Measurements from ENCODE around the gene KIF26A. TPM values are rescaled to one million over a fixed set of nuclear protein-coding genes. Genes with fewer than 3 reads are reported as not detected.

The KIF26A gene
- polyA plus RNA-seq, 6 donors from 2014 or later: not detected

DNA sequence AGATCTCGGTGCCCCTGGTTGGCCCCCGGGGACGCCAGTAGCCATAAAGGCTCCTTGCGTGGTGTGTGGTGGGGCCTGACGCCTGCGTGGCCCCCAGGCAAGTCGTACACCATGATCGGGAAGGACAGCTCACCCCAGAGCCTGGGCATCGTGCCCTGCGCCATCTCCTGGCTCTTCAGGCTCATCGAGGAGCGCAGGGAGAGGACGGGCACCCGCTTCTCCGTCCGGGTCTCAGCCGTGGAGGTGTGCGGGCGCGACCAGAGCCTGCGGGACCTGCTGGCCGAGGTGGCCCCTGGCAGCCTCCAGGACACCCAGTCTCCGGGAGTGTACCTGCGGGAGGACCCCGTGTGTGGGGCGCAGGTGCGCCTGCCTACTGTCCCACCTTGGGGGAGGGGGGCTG, 34.5 kb downstream of the KIF26A start:
- H3K36me3 Mint-ChIP-seq: no peaks in the 10 kb centered on the region
- DNase-seq (no peak), ATAC-seq (ENCODE audit: low read depth in 2 of 2) (no peak)
- H3K27ac Mint-ChIP-seq: no peak overlapping the region
- no peaks in the 10 kb centered on the region for H3K9me3 Mint-ChIP-seq
- no peaks in the 10 kb centered on the region for H3K27me3 Mint-ChIP-seq
- H3K4me3 Mint-ChIP-seq: no peak overlapping the region
- H3K4me1 Mint-ChIP-seq: no peaks in the 10 kb centered on the region

GRCh38 chr14:104174051-104174450, 35.7 kb downstream of the KIF26A start:
- no peak for DNase-seq
- Mint-ChIP-seq H3K36me3 (no peaks in the 10 kb centered on the region), H3K9me3 (no peaks in the 10 kb centered on the region), H3K27me3 (no peaks in the 10 kb centered on the region), H3K4me3 (no peak overlapping the region), H3K27ac (no peak overlapping the region), H3K4me1 (no peaks in the 10 kb centered on the region)
- ATAC-seq (ENCODE audit: low read depth in 2 of 2): no peak

DNA sequence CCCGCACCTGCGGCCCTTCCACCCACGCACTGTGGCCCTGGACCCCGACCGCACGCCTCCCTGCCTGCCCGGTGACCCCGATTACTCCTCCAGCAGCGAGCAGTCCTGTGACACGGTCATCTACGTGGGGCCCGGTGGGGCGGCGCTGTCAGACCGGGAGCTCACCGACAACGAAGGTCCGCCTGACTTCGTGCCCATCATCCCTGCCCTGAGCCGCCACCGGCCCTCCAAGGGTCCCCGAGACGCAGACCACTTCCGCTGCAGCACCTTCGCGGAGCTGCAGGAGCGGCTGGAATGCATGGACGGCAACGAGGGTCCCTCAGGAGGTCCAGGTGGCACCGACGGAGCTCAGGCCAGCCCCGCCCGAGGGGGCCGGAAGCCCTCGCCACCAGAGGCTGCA, 36.7 kb downstream of the KIF26A start:
- H3K36me3 Mint-ChIP-seq: no peaks in the 10 kb centered on the region
- no peaks in the 10 kb centered on the region for H3K4me1 Mint-ChIP-seq
- no peak for DNase-seq
- no peak overlapping the region for H3K27ac Mint-ChIP-seq
- H3K27me3 Mint-ChIP-seq: no peaks in the 10 kb centered on the region
- no peak overlapping the region for H3K4me3 Mint-ChIP-seq
- ATAC-seq (ENCODE audit: low read depth in 2 of 2): no peak
- no peaks in the 10 kb centered on the region for H3K9me3 Mint-ChIP-seq

DNA sequence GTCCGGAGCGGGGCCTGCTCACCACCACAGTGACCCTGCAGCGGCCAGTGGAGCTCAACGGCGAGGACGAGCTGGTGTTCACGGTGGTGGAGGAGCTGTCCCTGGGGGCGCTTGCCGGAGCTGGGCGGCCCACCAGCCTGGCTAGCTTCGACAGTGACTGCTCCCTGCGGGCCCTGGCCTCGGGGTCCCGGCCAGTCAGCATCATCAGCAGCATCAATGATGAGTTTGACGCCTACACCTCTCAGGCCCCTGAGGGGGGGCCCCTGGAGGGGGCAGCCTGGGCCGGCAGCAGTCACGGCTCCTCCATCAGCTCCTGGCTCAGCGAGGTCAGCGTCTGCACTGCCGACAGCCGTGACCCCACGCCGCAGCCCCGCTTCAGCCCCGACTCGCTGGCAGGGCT, 37.4 kb downstream of the KIF26A start:
- Mint-ChIP-seq H3K27ac (no peak overlapping the region), H3K27me3 (no peaks in the 10 kb centered on the region), H3K36me3 (no peaks in the 10 kb centered on the region), H3K4me1 (no peaks in the 10 kb centered on the region), H3K9me3 (no peaks in the 10 kb centered on the region), H3K4me3 (no peak overlapping the region)
- ATAC-seq (ENCODE audit: low read depth in 2 of 2) (no peak), DNase-seq (no peak)

DNA sequence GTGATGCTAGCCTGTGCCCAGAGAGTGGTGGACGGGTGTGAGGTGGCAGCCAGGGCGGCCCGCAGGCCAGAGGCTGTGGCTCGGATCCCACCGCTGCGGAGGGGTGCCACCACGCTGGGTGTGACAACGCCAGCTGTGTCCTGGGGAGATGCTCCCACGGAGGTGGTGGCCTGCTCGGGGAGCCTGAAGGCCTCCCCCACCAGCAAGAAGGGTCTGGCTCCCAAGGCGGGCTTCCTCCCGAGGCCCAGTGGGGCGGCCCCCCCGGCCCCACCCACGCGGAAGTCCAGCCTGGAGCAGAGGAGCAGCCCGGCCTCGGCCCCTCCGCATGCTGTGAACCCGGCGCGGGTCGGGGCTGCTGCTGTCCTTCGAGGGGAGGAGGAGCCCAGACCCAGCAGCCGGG, 38.2 kb downstream of the KIF26A start:
- no peaks in the 10 kb centered on the region for H3K9me3 Mint-ChIP-seq
- H3K27ac Mint-ChIP-seq: no peak overlapping the region
- H3K4me1 Mint-ChIP-seq: no peaks in the 10 kb centered on the region
- DNase-seq (no peak), ATAC-seq (ENCODE audit: low read depth in 2 of 2) (no peak)
- H3K27me3 Mint-ChIP-seq: no peaks in the 10 kb centered on the region
- H3K36me3 Mint-ChIP-seq: no peaks in the 10 kb centered on the region
- no peak overlapping the region for H3K4me3 Mint-ChIP-seq

GRCh38 chr14:104177411-104177810, 39.0 kb downstream of the KIF26A start:
- DNase-seq (no peak), ATAC-seq (ENCODE audit: low read depth in 2 of 2) (no peak)
- no peaks in the 10 kb centered on the region for H3K27me3 Mint-ChIP-seq
- no peak overlapping the region for H3K4me3 Mint-ChIP-seq
- H3K27ac Mint-ChIP-seq: no peak overlapping the region
- H3K9me3 Mint-ChIP-seq: no peaks in the 10 kb centered on the region
- H3K36me3 Mint-ChIP-seq: no peaks in the 10 kb centered on the region
- no peaks in the 10 kb centered on the region for H3K4me1 Mint-ChIP-seq

DNA sequence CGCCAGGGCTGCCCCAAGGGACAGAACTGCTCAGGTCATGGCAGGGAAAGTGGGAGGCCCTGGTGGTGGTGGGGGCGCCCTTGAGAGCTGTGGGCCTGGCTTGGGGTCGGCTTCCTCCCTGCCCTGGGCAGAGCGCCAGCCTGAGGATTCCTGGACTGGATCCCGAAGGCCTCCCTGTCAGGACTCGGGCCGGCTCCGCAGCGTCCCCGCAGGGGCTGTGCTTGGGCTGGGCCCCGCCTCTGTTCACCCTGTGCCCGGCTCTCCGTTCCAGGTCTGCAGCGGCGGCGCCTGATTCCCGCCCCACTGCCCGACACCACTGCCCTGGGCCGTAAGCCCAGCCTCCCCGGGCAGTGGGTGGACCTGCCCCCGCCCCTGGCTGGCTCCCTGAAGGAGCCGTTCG, 39.9 kb downstream of the KIF26A start:
- no peak overlapping the region for H3K4me3 Mint-ChIP-seq
- no peak for DNase-seq
- H3K27me3 Mint-ChIP-seq: no peaks in the 10 kb centered on the region
- no peak for ATAC-seq (ENCODE audit: low read depth in 2 of 2)
- no peaks in the 10 kb centered on the region for H3K4me1 Mint-ChIP-seq
- no peaks in the 10 kb centered on the region for H3K36me3 Mint-ChIP-seq
- H3K27ac Mint-ChIP-seq: no peak overlapping the region
- H3K9me3 Mint-ChIP-seq: no peaks in the 10 kb centered on the region

DNA sequence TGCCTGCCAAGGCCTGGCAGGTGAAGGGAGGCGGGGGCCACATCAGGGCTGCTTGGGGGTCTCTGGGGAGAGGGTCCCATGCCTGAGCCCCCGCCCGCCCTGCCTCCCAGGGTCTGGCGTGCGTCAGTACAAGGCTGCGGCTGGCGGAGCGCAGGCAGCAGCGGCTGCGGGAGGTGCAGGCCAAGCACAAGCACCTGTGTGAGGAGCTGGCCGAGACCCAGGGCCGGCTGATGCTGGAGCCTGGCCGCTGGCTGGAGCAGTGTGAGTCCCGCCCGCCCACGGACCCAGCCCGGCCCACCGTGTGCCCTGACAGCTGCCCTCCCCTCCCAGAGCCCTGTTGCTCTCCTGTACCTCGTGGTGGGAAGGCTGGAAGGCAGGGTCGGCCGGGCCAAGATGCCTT, 40.7 kb downstream of the KIF26A start:
- Mint-ChIP-seq H3K9me3 (no peaks in the 10 kb centered on the region), H3K27me3 (peaks cover 0 to 2% (median 0%) of the 10 kb centered on the region in 3 donors), H3K4me1 (no peaks in the 10 kb centered on the region), H3K36me3 (no peaks in the 10 kb centered on the region), H3K4me3 (no peak overlapping the region), H3K27ac (no peak overlapping the region)
- DNase-seq: no peak
- ATAC-seq (ENCODE audit: low read depth in 2 of 2): no peak

DNA sequence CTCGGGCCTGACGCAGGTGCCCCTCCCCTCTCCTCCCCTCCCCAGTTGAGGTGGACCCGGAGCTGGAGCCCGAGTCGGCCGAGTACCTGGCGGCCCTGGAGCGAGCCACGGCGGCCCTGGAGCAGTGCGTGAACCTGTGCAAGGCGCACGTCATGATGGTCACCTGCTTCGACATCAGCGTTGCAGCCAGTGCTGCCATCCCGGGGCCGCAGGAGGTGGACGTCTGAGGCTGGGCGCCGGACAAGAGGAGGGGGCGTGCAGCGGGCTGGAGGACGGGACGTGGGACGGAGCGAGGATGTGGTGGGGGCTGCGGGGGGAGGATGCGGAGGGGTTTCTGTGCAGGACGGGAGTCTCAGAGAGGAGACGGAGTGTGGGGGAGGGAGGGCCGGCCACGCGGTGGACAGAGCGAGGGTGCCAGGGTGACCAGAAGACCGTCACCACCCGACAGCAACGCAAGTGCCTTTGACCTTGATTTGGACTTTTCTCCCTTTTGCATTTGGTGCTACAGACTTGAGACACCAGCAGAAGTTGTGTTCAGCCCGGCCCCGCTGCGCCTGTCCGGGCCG, 41.3 kb downstream of the KIF26A start:
- Mint-ChIP-seq H3K4me3 (no peak overlapping the region), H3K27me3 (peaks cover 0 to 6% (median 0%) of the 10 kb centered on the region in 3 donors), H3K9me3 (no peaks in the 10 kb centered on the region), H3K27ac (no peak overlapping the region), H3K4me1 (no peaks in the 10 kb centered on the region), H3K36me3 (no peaks in the 10 kb centered on the region)
- no peak for ATAC-seq (ENCODE audit: low read depth in 2 of 2)
- DNase-seq: no peak

DNA sequence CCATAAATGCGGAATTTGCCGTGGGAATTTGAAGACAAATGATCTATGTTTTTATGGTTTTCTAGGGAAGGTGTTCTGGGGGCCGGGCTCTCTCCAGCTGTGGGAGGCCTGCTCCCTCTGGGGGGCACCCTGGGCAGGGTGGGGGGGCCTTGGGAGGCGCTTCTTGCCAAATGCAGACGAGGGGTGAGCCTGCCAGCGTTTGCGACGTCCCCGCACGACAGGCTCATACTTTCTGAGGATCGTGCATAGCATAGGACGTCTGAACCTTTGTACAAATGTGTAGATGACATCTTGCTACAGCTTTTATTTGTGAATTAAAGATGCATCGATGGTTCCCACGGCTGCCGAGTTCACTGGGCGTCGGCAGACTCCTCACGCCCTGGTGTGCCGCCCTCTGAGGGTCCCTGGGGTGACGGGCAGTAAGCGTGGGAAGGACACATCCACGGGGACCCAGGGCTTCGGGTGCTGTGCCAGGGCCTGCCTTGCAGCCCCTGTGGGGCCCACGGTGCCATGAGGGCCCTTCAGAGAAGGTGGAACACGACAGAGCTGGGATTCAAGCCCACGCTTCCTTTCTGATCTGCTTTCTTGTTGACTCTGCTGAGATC, 42.3 kb downstream of the KIF26A start:
- Mint-ChIP-seq H3K4me3 (no peak overlapping the region), H3K27me3 (peaks cover 0 to 6% (median 0%) of the 10 kb centered on the region in 3 donors), H3K36me3 (no peaks in the 10 kb centered on the region), H3K4me1 (no peaks in the 10 kb centered on the region), H3K9me3 (no peaks in the 10 kb centered on the region), H3K27ac (no peak overlapping the region)
- DNase-seq: no peak
- ATAC-seq (ENCODE audit: low read depth in 2 of 2): no peak

DNA sequence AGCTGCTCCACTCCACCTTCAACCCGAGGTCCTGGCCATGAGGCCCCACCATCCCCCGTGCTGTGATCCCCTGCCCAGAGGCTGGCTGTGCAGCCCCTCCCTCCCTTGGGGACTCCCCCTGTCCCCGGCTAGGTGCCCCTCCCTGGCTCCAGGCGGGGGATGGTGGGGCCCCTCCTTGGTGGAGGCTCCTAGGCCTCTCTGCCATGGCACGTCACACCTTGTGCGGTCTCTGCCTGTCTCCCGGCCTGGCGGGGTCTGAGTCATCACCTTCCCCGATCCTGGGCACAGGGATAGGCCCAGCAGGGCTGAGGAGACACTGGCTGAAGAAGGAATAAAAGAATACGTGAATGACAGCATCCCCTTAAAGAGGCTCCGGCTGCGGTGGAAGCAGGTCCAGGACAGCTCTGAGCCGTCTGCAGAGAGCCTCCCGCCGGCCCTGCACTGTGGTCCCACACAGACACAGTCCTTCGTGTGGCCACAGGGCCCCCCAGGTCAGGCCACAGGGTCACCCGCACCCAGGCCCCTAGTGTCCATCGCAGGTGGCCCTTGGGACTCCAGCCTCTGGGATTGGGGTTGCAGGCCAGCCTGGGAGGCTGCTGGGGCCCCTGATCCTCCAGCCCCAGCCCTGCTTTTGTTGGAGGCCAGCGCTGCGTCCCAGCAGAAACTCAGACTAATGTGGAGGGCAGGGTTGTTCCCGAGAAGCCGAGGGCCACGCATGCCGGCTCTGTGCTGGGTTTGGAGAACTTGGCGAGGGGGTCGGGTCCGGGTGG, 43.6 kb downstream of the KIF26A start:
- no peak for DNase-seq
- no peak overlapping the region for H3K4me3 Mint-ChIP-seq
- H3K27ac Mint-ChIP-seq: no peak overlapping the region
- no peak for ATAC-seq (ENCODE audit: low read depth in 2 of 2)
- H3K36me3 Mint-ChIP-seq: no peaks in the 10 kb centered on the region
- no peaks in the 10 kb centered on the region for H3K9me3 Mint-ChIP-seq
- peaks cover 0 to 7% (median 0%) of the 10 kb centered on the region in 3 donors for H3K27me3 Mint-ChIP-seq
- no peaks in the 10 kb centered on the region for H3K4me1 Mint-ChIP-seq

DNA sequence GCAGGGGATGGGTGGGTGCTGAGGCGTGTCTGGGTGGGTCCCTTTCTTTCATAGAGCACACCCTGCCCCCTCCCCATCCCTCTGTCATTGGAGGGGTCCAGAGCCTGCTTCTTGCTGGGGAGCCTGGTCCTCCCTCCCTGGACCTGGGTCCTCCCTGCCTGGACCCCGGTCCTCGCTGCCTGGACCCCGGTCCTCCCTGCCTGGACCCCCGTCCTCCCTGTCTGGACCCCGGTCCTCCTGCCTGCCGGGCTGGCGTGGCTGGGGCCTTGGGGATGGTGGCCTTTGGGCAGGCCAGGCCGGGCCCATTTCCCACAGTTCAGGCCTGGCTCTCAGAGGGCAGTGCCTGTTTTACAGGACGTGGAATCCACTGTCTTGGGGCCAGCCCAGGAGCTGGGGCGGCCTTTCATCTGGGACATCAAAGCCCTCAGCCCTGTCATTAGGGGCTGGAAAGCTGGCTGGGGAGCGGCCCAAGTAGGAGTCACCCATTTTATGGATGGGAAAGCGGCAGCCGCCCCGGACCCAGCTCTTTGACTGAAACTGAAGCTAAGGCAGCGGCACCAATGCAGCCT, 44.6 kb downstream of the KIF26A start:
- H3K36me3 Mint-ChIP-seq: no peaks in the 10 kb centered on the region
- peaks cover 0 to 11% (median 0%) of the 10 kb centered on the region in 3 donors for H3K27me3 Mint-ChIP-seq
- no peak overlapping the region for H3K4me3 Mint-ChIP-seq
- DNase-seq (no peak), ATAC-seq (ENCODE audit: low read depth in 2 of 2) (no peak)
- H3K9me3 Mint-ChIP-seq: no peaks in the 10 kb centered on the region
- H3K4me1 Mint-ChIP-seq: no peaks in the 10 kb centered on the region
- H3K27ac Mint-ChIP-seq: no peak overlapping the region

DNA sequence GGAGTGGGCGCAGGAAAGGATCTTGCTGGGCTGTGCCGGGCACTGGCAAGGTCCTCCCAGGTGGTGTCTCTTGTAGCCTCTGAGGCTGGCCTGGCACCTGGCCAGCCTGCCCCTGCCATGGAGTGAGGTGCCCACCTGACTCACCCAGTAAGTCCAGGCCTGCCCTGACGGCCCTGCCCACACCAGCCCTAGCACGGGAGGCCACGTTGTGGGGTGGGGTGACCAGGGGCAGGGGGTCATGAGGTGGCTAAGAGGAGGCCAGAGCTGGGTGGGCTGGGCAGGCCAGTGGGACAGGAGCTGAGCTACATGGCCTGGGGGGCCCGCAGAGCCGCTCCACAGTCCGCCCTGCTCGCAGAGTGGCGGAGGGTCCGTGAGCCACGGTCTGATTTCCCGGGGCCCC, 45.4 kb downstream of the KIF26A start:
- H3K4me3 Mint-ChIP-seq: no peak overlapping the region

GRCh38 chr14:104184506-104184905, 46.1 kb downstream of the KIF26A start:
- Mint-ChIP-seq H3K9me3 (no peaks in the 10 kb centered on the region), H3K4me3 (no peak overlapping the region), H3K4me1 (no peaks in the 10 kb centered on the region), H3K27me3 (peaks cover 0 to 11% (median 0%) of the 10 kb centered on the region in 3 donors), H3K27ac (no peak overlapping the region), H3K36me3 (no peaks in the 10 kb centered on the region)
- ATAC-seq (ENCODE audit: low read depth in 2 of 2) (no peak), DNase-seq (no peak)

More for the DNA sequence above, 45.4 kb downstream of the KIF26A start:
- no peaks in the 10 kb centered on the region for H3K4me1 Mint-ChIP-seq
- H3K9me3 Mint-ChIP-seq: no peaks in the 10 kb centered on the region
- ATAC-seq (ENCODE audit: low read depth in 2 of 2) (no peak), DNase-seq (no peak)
- no peaks in the 10 kb centered on the region for H3K36me3 Mint-ChIP-seq
- peaks cover 0 to 11% (median 0%) of the 10 kb centered on the region in 3 donors for H3K27me3 Mint-ChIP-seq
- H3K27ac Mint-ChIP-seq: no peak overlapping the region
